Measurements from ENCODE around the gene PPM1M. TPM values are rescaled to one million over a fixed set of nuclear protein-coding genes. Genes with fewer than 3 reads are reported as not detected.

The PPM1M gene
- total RNA-seq, 1 donor: 20.3 TPM

GRCh38 chr3:52248165-52248541, 2.6 kb downstream of the PPM1M start:
- no peak for DNase-seq (ENCODE audit: low read depth)
- no peak overlapping the region for H3K4me3 ChIP-seq (ENCODE audit: low read depth, low read length)
- TF ChIP-seq, protein P1, sequence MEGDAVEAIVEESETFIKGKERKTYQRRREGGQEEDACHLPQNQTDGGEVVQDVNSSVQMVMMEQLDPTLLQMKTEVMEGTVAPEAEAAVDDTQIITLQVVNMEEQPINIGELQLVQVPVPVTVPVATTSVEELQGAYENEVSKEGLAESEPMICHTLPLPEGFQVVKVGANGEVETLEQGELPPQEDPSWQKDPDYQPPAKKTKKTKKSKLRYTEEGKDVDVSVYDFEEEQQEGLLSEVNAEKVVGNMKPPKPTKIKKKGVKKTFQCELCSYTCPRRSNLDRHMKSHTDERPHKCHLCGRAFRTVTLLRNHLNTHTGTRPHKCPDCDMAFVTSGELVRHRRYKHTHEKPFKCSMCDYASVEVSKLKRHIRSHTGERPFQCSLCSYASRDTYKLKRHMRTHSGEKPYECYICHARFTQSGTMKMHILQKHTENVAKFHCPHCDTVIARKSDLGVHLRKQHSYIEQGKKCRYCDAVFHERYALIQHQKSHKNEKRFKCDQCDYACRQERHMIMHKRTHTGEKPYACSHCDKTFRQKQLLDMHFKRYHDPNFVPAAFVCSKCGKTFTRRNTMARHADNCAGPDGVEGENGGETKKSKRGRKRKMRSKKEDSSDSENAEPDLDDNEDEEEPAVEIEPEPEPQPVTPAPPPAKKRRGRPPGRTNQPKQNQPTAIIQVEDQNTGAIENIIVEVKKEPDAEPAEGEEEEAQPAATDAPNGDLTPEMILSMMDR (IDR thresholded peaks at IDR 0.05; ENCODE audit: insufficient read depth, low read depth, low read length): no peak

GRCh38 chr3:52248816-52249547, 3.4 kb downstream of the PPM1M start:
- TF ChIP-seq, protein P1 (IDR thresholded peaks at IDR 0.05; ENCODE audit: insufficient read depth, low read depth, low read length): no peak
- no peak for DNase-seq (ENCODE audit: low read depth)
- H3K4me3 ChIP-seq (ENCODE audit: low read depth, low read length): no peak overlapping the region

GRCh38 chr3:52249683-52250082, 4.1 kb downstream of the PPM1M start:
- DNase-seq (ENCODE audit: low read depth): no peak
- no peak overlapping the region for H3K4me3 ChIP-seq (ENCODE audit: low read depth, low read length)
- TF ChIP-seq, protein P1 (IDR thresholded peaks at IDR 0.05; ENCODE audit: insufficient read depth, low read depth, low read length): no peak

GRCh38 chr3:52250122-52250521, 4.6 kb downstream of the PPM1M start:
- TF ChIP-seq, protein P1 (IDR thresholded peaks at IDR 0.05; ENCODE audit: insufficient read depth, low read depth, low read length): no peak
- no peak overlapping the region for H3K4me3 ChIP-seq (ENCODE audit: low read depth, low read length)
- no peak for DNase-seq (ENCODE audit: low read depth)

DNA sequence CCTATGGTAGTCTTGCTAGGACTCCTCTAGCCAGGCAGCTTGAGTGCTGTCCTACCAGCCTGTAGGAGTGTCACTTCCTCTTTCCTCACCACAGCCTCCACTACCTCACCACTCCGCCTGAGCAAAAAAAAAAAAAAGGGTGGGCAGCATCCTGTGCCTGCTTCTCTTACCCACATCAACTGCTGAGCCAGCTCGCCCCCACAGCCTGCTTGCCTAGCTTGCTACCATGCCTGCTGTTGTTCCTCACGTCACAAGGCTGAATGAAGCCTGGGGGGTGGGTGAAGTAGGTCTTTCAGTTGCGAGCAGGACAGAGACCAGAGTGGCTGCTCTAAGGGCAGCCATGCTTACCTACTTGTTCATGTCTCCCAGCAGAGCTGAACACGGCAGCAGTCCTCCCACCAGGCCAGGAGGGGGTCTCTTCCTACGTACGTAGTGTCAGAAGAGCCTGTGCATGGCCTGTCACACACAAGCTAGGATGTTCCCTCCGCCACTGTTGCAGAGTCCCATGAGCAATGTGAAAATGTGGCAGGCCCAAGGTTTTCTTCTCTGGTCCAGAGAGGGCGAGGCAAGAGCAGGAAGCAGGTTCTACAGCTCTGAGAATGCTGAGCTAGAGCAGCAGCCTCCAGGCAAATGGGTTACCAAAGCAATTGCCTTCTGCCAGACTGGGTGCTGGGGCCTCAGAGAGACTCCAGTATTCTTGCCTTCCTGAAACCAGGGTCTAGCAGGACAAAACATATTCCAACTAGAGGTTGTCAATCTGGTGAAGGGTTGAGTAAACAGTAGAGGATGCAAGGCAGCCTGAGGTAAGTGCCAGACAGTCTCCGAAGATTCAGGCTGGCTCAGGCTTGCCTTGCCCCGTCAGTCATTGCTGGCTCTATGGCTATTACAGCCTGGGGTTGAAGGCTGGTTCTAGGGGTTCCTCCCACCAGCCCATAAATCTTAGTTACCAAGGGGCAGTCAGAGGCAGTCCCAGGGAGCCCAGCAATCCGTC, 8.1 kb downstream of the PPM1M start:
- no peak overlapping the region for H3K4me3 ChIP-seq (ENCODE audit: low read depth, low read length)
- DNase-seq (ENCODE audit: low read depth): no peak
- TF ChIP-seq, protein P1 (IDR thresholded peaks at IDR 0.05; ENCODE audit: insufficient read depth, low read depth, low read length): no peak

DNA sequence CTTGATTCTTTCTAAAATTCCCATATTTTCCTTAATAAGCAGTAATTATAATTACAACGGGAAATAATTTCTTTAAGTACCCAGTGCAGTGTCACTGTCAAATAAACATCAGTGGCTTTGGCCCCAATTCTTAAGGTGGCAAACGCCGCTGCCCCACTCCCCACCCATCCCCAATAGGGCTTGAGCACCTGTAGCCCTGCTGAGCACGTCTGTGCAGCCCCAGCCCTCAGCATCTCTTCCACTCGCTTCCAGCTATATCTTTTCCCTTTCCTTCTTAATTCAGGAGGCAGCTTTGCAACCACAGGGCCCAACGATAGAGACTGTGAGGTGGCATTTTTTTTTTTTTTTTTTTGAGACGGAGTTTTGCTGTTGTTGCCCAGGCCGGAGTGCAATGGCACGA, 9.0 kb downstream of the PPM1M start:
- TF ChIP-seq, protein P1 (IDR thresholded peaks at IDR 0.05; ENCODE audit: insufficient read depth, low read depth, low read length): no peak
- no peak overlapping the region for H3K4me3 ChIP-seq (ENCODE audit: low read depth, low read length)

More for the DNA sequence above, 9.0 kb downstream of the PPM1M start:
- no peak for DNase-seq (ENCODE audit: low read depth)

Data from fibroblast of villous mesenchyme (primary cell).